Left forelimb (tissue), 1 donor: ENCODE data around the gene CREB5.

ENCODE experiments used
- DNase-seq: peaks from one replicate; pipeline ENCODE4 v3.0.0-alpha.2; 2018; ENCODE audit warnings: low spot score

The CREB5 gene

DNA sequence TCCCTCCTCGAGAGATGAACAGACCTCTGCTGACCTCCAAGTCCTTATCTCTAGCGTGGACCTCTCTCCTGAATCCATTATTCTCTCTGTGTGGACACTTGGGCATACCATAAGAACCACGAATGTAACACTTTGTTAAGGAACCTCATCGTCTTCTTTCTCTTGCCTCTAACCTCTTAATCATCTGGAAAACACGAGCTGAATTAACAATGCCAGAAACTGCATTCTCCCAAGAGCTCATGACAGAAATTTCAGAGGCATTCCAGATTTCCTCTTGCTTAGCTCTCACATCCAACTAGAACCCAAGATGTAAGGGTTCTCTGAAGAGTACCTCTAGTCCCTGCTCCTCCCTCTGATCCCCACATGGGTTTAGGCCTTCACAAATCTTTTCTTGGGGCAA, 444.3 kb downstream of the CREB5 start:
- DNase-seq: no peak

GRCh38 chr7:28858206-28858605, 445.9 kb downstream of the CREB5 start:
- DNase-seq: no peak

- no peak for DNase-seq
Observed at GRCh38 chr7:28858895-28859294, 446.6 kb downstream of the CREB5 start.

- no peak for DNase-seq
Observed at GRCh38 chr7:28861825-28862224, 449.5 kb downstream of the CREB5 start.

DNA sequence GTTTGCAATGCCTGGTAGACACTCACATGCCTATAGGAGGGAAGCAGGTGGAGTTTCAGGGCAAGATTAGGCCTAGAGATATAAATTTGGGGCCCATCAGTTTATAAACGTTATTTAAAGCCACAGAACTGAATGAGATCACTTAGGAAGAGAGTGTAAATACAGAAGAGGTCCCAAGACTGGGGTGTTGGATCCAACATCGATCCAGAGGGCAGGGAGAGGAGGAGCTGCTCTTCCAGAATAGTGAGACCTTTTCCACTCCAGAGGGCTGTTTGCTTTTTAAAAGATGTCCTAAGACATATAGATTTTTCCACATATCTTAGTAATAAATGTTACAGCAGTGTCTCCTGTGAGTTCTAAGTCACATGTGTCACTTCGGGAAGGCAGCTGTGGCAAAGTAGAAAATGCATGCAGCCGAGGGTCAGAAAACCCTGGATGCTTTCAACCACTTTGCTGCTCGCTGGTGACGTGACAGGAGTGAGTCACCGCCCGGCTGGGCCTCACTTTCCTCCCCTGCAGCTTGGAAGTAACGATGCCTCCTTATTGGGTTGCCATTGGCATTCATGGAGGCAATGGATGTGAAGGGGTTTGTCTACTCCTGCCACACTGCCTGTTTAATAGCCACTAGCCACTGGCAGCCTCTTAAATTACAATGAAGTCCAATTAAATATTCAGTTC, 450.4 kb downstream of the CREB5 start:
- DNase-seq: no peak

GRCh38 chr7:28865601-28866144, 453.4 kb downstream of the CREB5 start:
- no peak for DNase-seq

DNA sequence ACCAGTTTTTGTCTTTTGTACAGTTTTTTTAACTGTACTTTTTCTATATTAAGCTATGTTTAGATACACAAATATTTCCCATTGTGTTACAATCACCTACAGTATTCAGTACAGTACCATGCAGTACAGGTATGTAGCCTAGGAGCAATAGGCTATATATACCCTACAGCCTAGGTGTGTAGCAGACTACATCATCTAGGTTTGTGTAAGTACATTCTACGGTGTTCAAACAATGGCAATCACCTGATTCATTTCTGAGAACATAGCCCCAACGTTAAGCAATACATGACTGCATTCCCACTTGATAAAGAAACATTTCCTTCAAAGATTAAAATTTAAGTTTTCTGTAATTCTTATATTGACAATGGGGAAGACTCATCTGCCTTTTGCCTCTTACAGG, 456.4 kb downstream of the CREB5 start:
- no peak for DNase-seq

DNA sequence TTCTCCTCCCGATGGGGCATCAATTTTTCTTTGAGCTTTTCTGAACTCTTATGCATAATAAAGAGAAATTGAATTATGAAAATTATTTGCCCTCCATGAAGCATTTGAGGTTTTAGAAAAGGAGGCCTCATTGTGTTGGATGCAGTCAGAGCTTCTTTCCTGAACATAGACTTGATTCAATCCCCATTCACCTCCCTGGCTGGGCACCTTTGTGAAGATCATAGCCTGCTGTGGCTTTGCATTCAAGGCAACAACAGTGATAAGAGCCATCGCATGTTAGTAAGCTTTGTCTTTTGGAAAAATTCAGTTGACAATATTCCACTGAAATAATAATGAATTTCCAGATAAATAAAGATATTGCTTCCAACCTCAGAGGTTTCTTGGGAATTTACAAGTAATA, 458.8 kb downstream of the CREB5 start:
- DNase-seq: no peak

GRCh38 chr7:28871631-28872030, 459.3 kb downstream of the CREB5 start:
- DNase-seq: no peak

DNA sequence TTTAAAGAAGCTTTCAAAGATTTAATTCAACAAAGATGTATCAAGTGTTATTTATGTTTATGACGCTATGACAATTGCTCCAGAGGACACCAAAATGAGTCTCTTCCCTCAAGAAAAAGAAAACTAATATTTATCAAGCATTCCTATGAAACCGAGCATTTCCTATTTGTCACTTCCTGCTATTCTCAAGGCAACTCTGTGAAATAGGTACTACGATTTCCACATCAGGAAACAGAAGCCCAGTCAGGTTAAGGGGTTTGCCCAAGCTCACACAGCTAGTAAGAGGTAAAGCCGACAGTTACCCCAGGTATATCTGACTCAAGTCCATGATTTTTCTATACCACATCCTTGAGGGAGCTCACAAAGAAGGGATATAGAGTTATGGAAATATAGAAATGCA, 459.9 kb downstream of the CREB5 start:
- no peak for DNase-seq

GRCh38 chr7:28873365-28873764, 461.0 kb downstream of the CREB5 start:
- no peak for DNase-seq

GRCh38 chr7:28874001-28874400, 461.7 kb downstream of the CREB5 start:
- DNase-seq: no peak
